DMS 273 (cell line): ENCODE data around the gene DHCR7.

ENCODE experiments used
- DNase-seq: peaks from one replicate; lab custom pipeline; 2025; ENCODE audit not compliant: unreplicated experiment; lab: John Stamatoyannopoulos, UW

Gene DHCR7

DNA sequence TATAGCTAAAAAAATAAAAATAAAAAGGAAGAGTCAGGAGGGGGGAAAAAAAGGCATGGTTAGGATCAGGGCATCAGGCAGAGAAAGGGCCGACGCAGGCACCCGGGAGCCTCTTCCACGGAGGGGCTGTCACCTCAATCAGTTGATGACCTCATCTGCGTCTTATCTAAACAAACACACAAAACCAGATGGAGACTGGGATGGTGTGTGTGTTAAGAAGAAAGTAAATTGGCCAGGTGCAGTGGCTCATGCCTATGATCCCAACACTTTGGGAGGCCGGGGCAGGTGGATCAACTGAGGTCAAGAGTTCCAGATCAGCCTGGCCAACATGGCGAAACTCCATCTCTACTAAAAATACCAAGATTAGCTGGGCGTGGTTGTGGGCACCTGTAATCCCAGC lies 63.6 kb downstream of the DHCR7 start:
- peak; percentile 6 for DNase-seq
